Astrocyte (in vitro differentiated cells and primary cell): Measurements from ENCODE around the gene PSG6. TPM values are rescaled to one million over a fixed set of nuclear protein-coding genes. Genes with fewer than 3 reads are reported as not detected.
"Not testable (repeated sequence)": the region's sequence is repeated elsewhere in the genome, so short reads cannot be mapped to it uniquely, and the experiment has no call there.

Experiments
- DNase-seq: peaks from one replicate; pipeline ENCODE4 v3.0.0-alpha.2; 2010; ENCODE audit warnings: low read depth
- FAIRE-seq: peaks from 2 replicates; lab custom pipeline; 2011; peaks lifted over from hg19 to GRCh38; lab: Jason Lieb, UNC
- H2AFZ ChIP-seq: 2 replicates; pipeline ENCODE4 v1.6.0; 2012; ENCODE audit warnings: low read depth, low read length, inconsistent platforms
- H3K27ac ChIP-seq: 2 replicates; pipeline ENCODE4 v1.5.1; 2011; ENCODE audit warnings: low read depth, low read length, inconsistent platforms
- H3K27me3 ChIP-seq: 2 replicates; pipeline ENCODE4 v1.6.0; 2011; ENCODE audit warnings: low read length, inconsistent platforms; ENCODE audit not compliant: insufficient read depth
- H3K36me3 ChIP-seq: 2 replicates; pipeline ENCODE4 v1.5.1; 2011; ENCODE audit warnings: low read length, inconsistent platforms; ENCODE audit not compliant: insufficient read depth
- H3K4me1 ChIP-seq: 2 replicates; pipeline ENCODE4 v1.5.1; 2011; ENCODE audit warnings: low read length, inconsistent platforms; ENCODE audit not compliant: insufficient read depth
- H3K4me2 ChIP-seq: 2 replicates; pipeline ENCODE4 v1.6.0; 2012; ENCODE audit warnings: low read length, inconsistent platforms
- H3K4me3 ChIP-seq: 2 replicates; pipeline ENCODE4 v1.5.1; 2011; ENCODE audit warnings: low read depth, mild to moderate bottlenecking, low read length, inconsistent platforms; ENCODE audit not compliant: insufficient read depth
- H3K79me2 ChIP-seq: 2 replicates; pipeline ENCODE4 v1.6.0; 2012; ENCODE audit warnings: mild to moderate bottlenecking, low read length, inconsistent platforms; ENCODE audit not compliant: insufficient read depth
- H3K9ac ChIP-seq: 2 replicates; pipeline ENCODE4 v1.6.0; 2012; ENCODE audit warnings: mild to moderate bottlenecking, low read length, inconsistent platforms
- H3K9me3 ChIP-seq: 2 replicates; pipeline ENCODE4 v1.5.1; 2012; ENCODE audit warnings: low read depth, mild to moderate bottlenecking, low read length, inconsistent platforms; ENCODE audit not compliant: insufficient read depth
- H4K20me1 ChIP-seq: 2 replicates; pipeline ENCODE4 v1.6.0; 2012; ENCODE audit warnings: low read length, inconsistent platforms; ENCODE audit not compliant: insufficient read depth
- H3K27ac Mint-ChIP-seq: one replicate; pipeline ENCODE4 v1.8.0; 2021; ENCODE audit warnings: mild to moderate bottlenecking, mixed read lengths; ENCODE audit not compliant: unreplicated experiment
- H3K27me3 Mint-ChIP-seq: one replicate; pipeline ENCODE4 v1.8.0; 2021; ENCODE audit warnings: low read depth, mixed read lengths; ENCODE audit not compliant: unreplicated experiment
- H3K36me3 Mint-ChIP-seq: one replicate; pipeline ENCODE4 v1.8.0; 2021; ENCODE audit warnings: low read depth, mixed read lengths; ENCODE audit not compliant: unreplicated experiment
- H3K4me1 Mint-ChIP-seq: one replicate; pipeline ENCODE4 v1.8.0; 2021; ENCODE audit warnings: low read depth, mixed read lengths; ENCODE audit not compliant: unreplicated experiment
- H3K4me3 Mint-ChIP-seq: one replicate; pipeline ENCODE4 v1.8.0; 2021; ENCODE audit warnings: mild to moderate bottlenecking, moderate library complexity, mixed read lengths; ENCODE audit not compliant: unreplicated experiment
- H3K9me3 Mint-ChIP-seq: one replicate; pipeline ENCODE4 v1.8.0; 2021; ENCODE audit warnings: mild to moderate bottlenecking, mixed read lengths; ENCODE audit not compliant: unreplicated experiment
- CTCF ChIP-seq: IDR thresholded peaks from 2 replicates; pipeline ENCODE4 v1.5.1; 2011; ENCODE audit warnings: low read depth, mild to moderate bottlenecking, inconsistent platforms, low read length, moderate library complexity; ENCODE audit not compliant: insufficient read depth
- EZH2 ChIP-seq: IDR thresholded peaks from 2 replicates; pipeline ENCODE4 v1.6.1; 2012; ENCODE audit warnings: mild to moderate bottlenecking, low read length, inconsistent platforms; ENCODE audit not compliant: insufficient read depth
- total RNA-seq: library from RNA; stranded (reverse); gene quantifications from 2 replicates; pipeline ENCODE4 v1.2.1, GENCODE V29; 2021

PSG6 gene
- total RNA-seq, 1 donor from 2014 or later = 0.23 TPM

GRCh38 chr19:42919757-42920079, 2.0 kb upstream of the PSG6 start:
- Mint-ChIP-seq H3K4me3 (no peak overlapping the region), H3K4me1 (no peaks in the 10 kb centered on the region), H3K27ac (no peak overlapping the region), H3K9me3 (peaks cover 16% of the 10 kb centered on the region), H3K27me3 (no peaks in the 10 kb centered on the region), H3K36me3 (no peaks in the 10 kb centered on the region)
- no peak overlapping the region for H3K9ac ChIP-seq
- no peaks in the 10 kb centered on the region for H3K9me3 ChIP-seq
- H3K4me3 ChIP-seq = no peak overlapping the region
- H3K27me3 ChIP-seq = no peaks in the 10 kb centered on the region
- H4K20me1 ChIP-seq = no peaks in the 10 kb centered on the region
- H3K4me1 ChIP-seq = no peaks in the 10 kb centered on the region
- H3K36me3 ChIP-seq = no peaks in the 10 kb centered on the region
- H3K27ac ChIP-seq = no peak overlapping the region
- H3K4me2 ChIP-seq = no peak overlapping the region
- no peak overlapping the region for H2AFZ ChIP-seq
- DNase-seq (no peak), FAIRE-seq (no peak)
- TF ChIP-seq CTCF (no peak), EZH2 (no peak)
- H3K79me2 ChIP-seq = no peaks in the 10 kb centered on the region

DNA sequence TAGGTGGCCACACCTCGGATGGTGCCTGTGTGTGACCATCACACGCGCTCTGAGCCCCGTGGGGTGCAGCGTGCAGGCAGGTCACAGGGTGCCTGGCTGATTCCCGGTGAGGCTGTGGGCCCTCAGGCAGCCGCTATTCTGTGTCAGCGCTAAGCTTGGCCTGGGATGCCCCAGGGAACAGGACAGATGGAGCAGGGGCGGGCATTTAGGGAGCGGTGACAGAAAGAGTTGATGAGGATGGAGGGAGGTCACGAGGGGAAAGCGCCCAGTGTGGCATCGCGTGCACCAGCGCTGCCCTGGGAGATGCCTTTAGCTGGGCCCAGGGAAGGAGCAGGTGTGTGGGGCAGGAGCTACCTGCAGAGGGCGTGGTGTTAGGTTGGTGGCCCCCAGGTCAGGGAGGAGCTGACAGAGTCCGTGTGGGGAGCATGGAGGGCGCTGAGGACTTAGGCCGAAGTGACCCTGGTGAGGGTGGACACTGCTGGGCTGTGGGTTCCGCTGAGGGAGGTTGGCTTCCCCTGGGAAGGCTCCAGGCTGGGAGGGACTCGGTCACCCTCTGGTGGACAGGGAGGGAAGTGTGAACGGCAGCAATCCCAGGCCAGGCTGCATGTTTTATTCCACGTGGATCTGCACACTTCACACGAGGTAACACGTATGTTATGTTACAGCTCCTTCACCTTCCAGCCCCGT, 1.5 kb upstream of the PSG6 start:
- H3K4me2 ChIP-seq, FAIRE-seq, H3K4me3 ChIP-seq, H3K27me3 ChIP-seq, H4K20me1 ChIP-seq, H3K4me3 Mint-ChIP-seq, H3K4me1 ChIP-seq, H3K27ac ChIP-seq, H3K79me2 ChIP-seq, H3K27ac Mint-ChIP-seq, H3K4me1 Mint-ChIP-seq, H2AFZ ChIP-seq, DNase-seq, H3K9me3 ChIP-seq, H3K36me3 ChIP-seq, H3K9ac ChIP-seq, H3K27me3 Mint-ChIP-seq, H3K36me3 Mint-ChIP-seq: not testable (repeated sequence)
- peaks cover 16% of the 10 kb centered on the region for H3K9me3 Mint-ChIP-seq
- TF ChIP-seq CTCF = peak; percentile 22

DNA sequence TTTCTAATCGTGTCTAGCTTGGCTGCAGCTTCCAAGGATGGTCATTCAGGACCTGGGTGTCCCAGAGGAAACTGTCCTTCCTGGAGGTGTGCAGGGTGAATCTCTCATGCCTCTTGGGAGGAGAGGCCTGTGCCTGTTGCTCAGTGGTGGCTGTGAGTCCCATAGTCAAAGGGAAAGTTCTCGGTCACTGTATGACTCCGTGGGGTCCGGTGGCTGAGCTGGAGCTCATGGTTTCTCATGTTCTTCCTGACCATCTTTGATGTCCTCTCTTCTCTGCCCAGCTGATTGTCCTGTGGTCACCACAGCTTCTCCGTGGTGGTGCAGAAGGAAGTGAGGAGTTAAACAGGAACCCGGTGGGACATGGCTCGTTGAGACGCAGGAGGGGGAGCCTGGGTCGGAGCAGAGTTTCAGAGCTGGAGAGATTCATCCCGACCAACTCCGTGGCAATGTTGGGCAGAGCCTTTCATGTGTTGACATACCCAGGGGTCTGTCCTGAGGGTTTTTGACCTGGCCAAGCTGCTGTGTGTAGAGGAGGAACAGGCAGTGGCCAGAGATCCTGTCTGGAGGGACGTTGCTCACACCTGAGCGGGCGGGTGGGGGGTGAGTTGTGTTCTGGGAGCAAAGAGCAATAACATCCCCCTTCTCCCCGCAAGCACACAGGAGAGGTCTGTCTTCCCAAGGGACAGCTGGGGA, 829 bp upstream of the PSG6 start:
- not testable (repeated sequence) for H3K4me3 ChIP-seq, H3K36me3 ChIP-seq, H3K27me3 Mint-ChIP-seq, H3K9ac ChIP-seq, H3K79me2 ChIP-seq, H3K27ac Mint-ChIP-seq, H3K4me1 Mint-ChIP-seq, H3K27ac ChIP-seq, H3K9me3 ChIP-seq, DNase-seq, H2AFZ ChIP-seq, FAIRE-seq, H3K27me3 ChIP-seq, H3K4me2 ChIP-seq, H4K20me1 ChIP-seq, H3K36me3 Mint-ChIP-seq, H3K4me3 Mint-ChIP-seq, H3K4me1 ChIP-seq
- H3K9me3 Mint-ChIP-seq = peaks cover 16% of the 10 kb centered on the region

DNA sequence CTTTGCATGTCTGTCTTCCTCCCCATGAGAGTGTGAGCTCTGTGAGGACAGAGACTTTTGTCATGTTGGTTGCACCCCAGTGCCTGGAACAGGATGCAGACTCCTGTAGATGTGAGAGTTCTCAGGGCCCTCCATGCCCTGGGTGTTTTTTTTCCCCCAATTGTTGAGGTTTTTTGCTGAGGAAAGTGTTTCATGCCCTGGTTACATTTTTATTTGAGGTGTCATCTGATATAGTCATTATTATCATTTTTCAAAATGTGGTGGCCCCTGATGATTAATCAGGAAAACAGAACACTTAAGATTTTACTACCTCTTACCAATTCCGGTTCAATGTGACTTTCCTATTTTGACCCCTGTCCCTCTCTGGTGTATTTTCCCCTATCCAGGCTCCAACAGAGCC, 763 bp downstream of the PSG6 start:
- not testable (repeated sequence) for H3K4me2 ChIP-seq, H3K27ac ChIP-seq, H3K36me3 Mint-ChIP-seq, H3K79me2 ChIP-seq, H4K20me1 ChIP-seq, DNase-seq, H3K27ac Mint-ChIP-seq, H3K4me3 Mint-ChIP-seq, H3K36me3 ChIP-seq, H3K4me3 ChIP-seq, H3K9me3 ChIP-seq, H3K27me3 Mint-ChIP-seq, FAIRE-seq, H3K4me1 ChIP-seq, H2AFZ ChIP-seq, H3K27me3 ChIP-seq, H3K4me1 Mint-ChIP-seq, H3K9ac ChIP-seq
- H3K9me3 Mint-ChIP-seq = peaks cover 16% of the 10 kb centered on the region

DNA sequence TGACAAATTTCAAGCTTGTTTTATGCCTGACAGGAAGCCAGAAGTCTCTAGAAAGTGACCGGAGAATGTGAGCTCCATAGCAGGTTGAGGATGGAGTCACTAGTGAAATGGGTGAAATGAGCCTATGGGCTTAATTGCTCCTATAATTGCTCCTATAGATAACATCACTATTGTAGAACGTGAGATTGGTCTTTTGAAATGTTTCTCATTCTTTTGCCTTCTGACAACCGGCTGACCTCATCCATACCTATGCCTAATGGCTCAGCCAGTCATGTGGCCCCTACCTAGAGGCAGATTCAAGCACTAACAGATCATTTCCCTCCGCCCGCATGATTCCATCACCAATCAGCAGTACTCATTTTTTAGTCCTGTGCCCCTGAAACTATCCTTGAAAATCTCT, 4.2 kb downstream of the PSG6 start:
- not testable (repeated sequence) for H3K27ac Mint-ChIP-seq, H3K27me3 ChIP-seq, H3K9ac ChIP-seq, H2AFZ ChIP-seq, FAIRE-seq, H3K4me1 Mint-ChIP-seq, H3K9me3 ChIP-seq, H3K27me3 Mint-ChIP-seq, H3K27ac ChIP-seq, H3K36me3 Mint-ChIP-seq, H4K20me1 ChIP-seq, H3K4me1 ChIP-seq, H3K36me3 ChIP-seq, H3K4me3 Mint-ChIP-seq, H3K4me3 ChIP-seq, H3K4me2 ChIP-seq, H3K9me3 Mint-ChIP-seq, H3K79me2 ChIP-seq, DNase-seq
